ENCODE data around the gene BANP. TPM values are rescaled to one million over a fixed set of nuclear protein-coding genes. Genes with fewer than 3 reads are reported as not detected.
"Not testable (repeated sequence)": the region's sequence is repeated elsewhere in the genome, so short reads cannot be mapped to it uniquely, and the experiment has no call there.

Gene BANP
- total and polyA plus RNA-seq, 4 experiments from 2014 or later = 10.7 to 72.7 (median 44.1) TPM

- CTCF ChIA-PET (ENCODE audit: partially characterized antibody); POLR2A ChIA-PET (ENCODE audit: partially characterized antibody); H3K9me3 Mint-ChIP-seq; intact Hi-C loops (cut with micrococcal nuclease); H3K27me3 ChIP-seq (ENCODE audit: insufficient read depth, low read length); H3K9me3 ChIP-seq (ENCODE audit: control insufficient read depth in 1 of 2, low read length in 2 of 2); H3K4me3 ChIP-seq (ENCODE audit: low read length in 2 of 2); H3K27ac ChIP-seq (ENCODE audit: low read depth, low read length); H3K27me3 Mint-ChIP-seq; H3K36me3 ChIP-seq (ENCODE audit: insufficient read depth, low read length); H3K4me3 Mint-ChIP-seq; H3K4me1 ChIP-seq (ENCODE audit: insufficient read depth, low read length); DNase-seq: not testable (repeated sequence)
- Mint-ChIP-seq H3K36me3 (peaks cover 6 to 57% of the 10 kb centered on the region in 2 donors), H3K27ac (peak overlapping the region in 1 of 7 donors; percentile 52), H3K4me1 (peaks cover under 1 to 12% (median 6%) of the 10 kb centered on the region in 4 donors)
Measured at GRCh38 chr16:88021041-88021970, 70.1 kb downstream of the BANP start.

- Mint-ChIP-seq H3K27me3 (no peaks in the 10 kb centered on the region), H3K4me3 (no peak overlapping the region), H3K4me1 (peaks cover 3 to 12% (median 7%) of the 10 kb centered on the region in 4 donors), H3K36me3 (peaks cover 13 to 56% of the 10 kb centered on the region in 2 donors), H3K27ac (peak overlapping the region in 1 of 7 donors; percentile 14), H3K9me3 (peaks cover 0 to 1% (median 0%) of the 10 kb centered on the region in 8 donors)
- H3K36me3 ChIP-seq (ENCODE audit: insufficient read depth, low read length) = peaks cover 6% of the 10 kb centered on the region
- H3K27ac ChIP-seq (ENCODE audit: low read depth, low read length) = no peak overlapping the region
- CTCF ChIA-PET (ENCODE audit: partially characterized antibody) = no interaction called here
- H3K9me3 ChIP-seq (ENCODE audit: control insufficient read depth in 1 of 2, low read length in 2 of 2) = no peaks in the 10 kb centered on the region
- H3K27me3 ChIP-seq (ENCODE audit: insufficient read depth, low read length) = no peaks in the 10 kb centered on the region
- no peaks in the 10 kb centered on the region for H3K4me1 ChIP-seq (ENCODE audit: insufficient read depth, low read length)
- H3K4me3 ChIP-seq (ENCODE audit: low read length in 2 of 2) = no peak overlapping the region
- POLR2A ChIA-PET (ENCODE audit: partially characterized antibody) = no interaction called here
- DNase-seq = no peak
- intact Hi-C loops (cut with micrococcal nuclease) = no loop called here
Measured at GRCh38 chr16:88022076-88023042, 71.1 kb downstream of the BANP start.

GRCh38 chr16:88023366-88023765 lies 72.1 kb downstream of the BANP start:
- DNase-seq = no peak
- Mint-ChIP-seq H3K27ac (peak overlapping the region in 1 of 7 donors; percentile 29), H3K9me3 (peaks cover 0 to 1% (median 0%) of the 10 kb centered on the region in 8 donors), H3K4me1 (peaks cover 3 to 12% (median 7%) of the 10 kb centered on the region in 4 donors), H3K27me3 (no peaks in the 10 kb centered on the region), H3K36me3 (peaks cover 19 to 56% of the 10 kb centered on the region in 2 donors), H3K4me3 (no peak overlapping the region)
- Histone ChIP-seq H3K4me1 (ENCODE audit: insufficient read depth, low read length) (no peaks in the 10 kb centered on the region), H3K9me3 (ENCODE audit: control insufficient read depth in 1 of 2, low read length in 2 of 2) (no peaks in the 10 kb centered on the region), H3K36me3 (ENCODE audit: insufficient read depth, low read length) (peaks cover 6% of the 10 kb centered on the region), H3K27ac (ENCODE audit: low read depth, low read length) (no peak overlapping the region), H3K4me3 (ENCODE audit: low read length in 2 of 2) (no peak overlapping the region), H3K27me3 (ENCODE audit: insufficient read depth, low read length) (no peaks in the 10 kb centered on the region)
- ChIA-PET POLR2A (ENCODE audit: partially characterized antibody) (no interaction called here), CTCF (ENCODE audit: partially characterized antibody) (no interaction called here)
- intact Hi-C loops (cut with micrococcal nuclease) = no loop called here

GRCh38 chr16:88023786-88024185 lies 72.6 kb downstream of the BANP start:
- ChIA-PET CTCF (ENCODE audit: partially characterized antibody) (no interaction called here), POLR2A (ENCODE audit: partially characterized antibody) (no interaction called here)
- Histone ChIP-seq H3K4me3 (ENCODE audit: low read length in 2 of 2) (no peak overlapping the region), H3K27ac (ENCODE audit: low read depth, low read length) (no peak overlapping the region), H3K4me1 (ENCODE audit: insufficient read depth, low read length) (no peaks in the 10 kb centered on the region), H3K36me3 (ENCODE audit: insufficient read depth, low read length) (peaks cover 6% of the 10 kb centered on the region), H3K9me3 (ENCODE audit: control insufficient read depth in 1 of 2, low read length in 2 of 2) (no peaks in the 10 kb centered on the region), H3K27me3 (ENCODE audit: insufficient read depth, low read length) (no peaks in the 10 kb centered on the region)
- Mint-ChIP-seq H3K4me3 (no peak overlapping the region), H3K9me3 (peaks cover 0 to 1% (median 0%) of the 10 kb centered on the region in 8 donors), H3K27ac (no peak overlapping the region), H3K36me3 (peaks cover 22 to 56% of the 10 kb centered on the region in 2 donors), H3K27me3 (no peaks in the 10 kb centered on the region), H3K4me1 (peaks cover 3 to 12% (median 7%) of the 10 kb centered on the region in 4 donors)
- intact Hi-C loops (cut with micrococcal nuclease) = no loop called here
- no peak for DNase-seq

- Mint-ChIP-seq H3K4me1 (peaks cover 3 to 14% (median 7%) of the 10 kb centered on the region in 4 donors), H3K36me3 (peaks cover 24 to 54% of the 10 kb centered on the region in 2 donors), H3K27ac (peak overlapping the region in 2 of 7 donors; percentile 31 to 50), H3K4me3 (peak overlapping the region in 1 of 8 donors; percentile 24)
- H3K27me3 Mint-ChIP-seq; intact Hi-C loops (cut with micrococcal nuclease); H3K4me1 ChIP-seq (ENCODE audit: insufficient read depth, low read length); H3K27me3 ChIP-seq (ENCODE audit: insufficient read depth, low read length); H3K36me3 ChIP-seq (ENCODE audit: insufficient read depth, low read length); POLR2A ChIA-PET (ENCODE audit: partially characterized antibody); H3K9me3 Mint-ChIP-seq; H3K4me3 ChIP-seq (ENCODE audit: low read length in 2 of 2); H3K27ac ChIP-seq (ENCODE audit: low read depth, low read length); H3K9me3 ChIP-seq (ENCODE audit: control insufficient read depth in 1 of 2, low read length in 2 of 2); DNase-seq; CTCF ChIA-PET (ENCODE audit: partially characterized antibody): not testable (repeated sequence)
Measured at GRCh38 chr16:88024491-88025085, 73.4 kb downstream of the BANP start.

- POLR2A ChIA-PET (ENCODE audit: partially characterized antibody); H3K36me3 ChIP-seq (ENCODE audit: insufficient read depth, low read length); H3K4me1 ChIP-seq (ENCODE audit: insufficient read depth, low read length); H3K27me3 Mint-ChIP-seq; CTCF ChIA-PET (ENCODE audit: partially characterized antibody); H3K9me3 ChIP-seq (ENCODE audit: control insufficient read depth in 1 of 2, low read length in 2 of 2); H3K27ac ChIP-seq (ENCODE audit: low read depth, low read length); H3K4me3 ChIP-seq (ENCODE audit: low read length in 2 of 2); DNase-seq; intact Hi-C loops (cut with micrococcal nuclease); H3K27me3 ChIP-seq (ENCODE audit: insufficient read depth, low read length); H3K9me3 Mint-ChIP-seq: not testable (repeated sequence)
- peaks cover 3 to 16% (median 7%) of the 10 kb centered on the region in 4 donors for H3K4me1 Mint-ChIP-seq
- peaks cover 28 to 59% of the 10 kb centered on the region in 2 donors for H3K36me3 Mint-ChIP-seq
- peak overlapping the region in 2 of 7 donors; percentile 31 to 50 for H3K27ac Mint-ChIP-seq
- peak overlapping the region in 1 of 8 donors; percentile 24 for H3K4me3 Mint-ChIP-seq
Measured at GRCh38 chr16:88025086-88025492, 73.9 kb downstream of the BANP start.

Data from CD4-positive, alpha-beta memory T cell (primary cell).